ENCODE results near the gene GJC2. TPM values are rescaled to one million over a fixed set of nuclear protein-coding genes. Genes with fewer than 3 reads are reported as not detected.
A peak's percentile ranks its signal among the peaks of the same experiment; 100 is the strongest.

GJC2 gene
- total RNA-seq, 1 donor = 1.4 TPM

- peak overlapping the region; percentile 91 for H3K27ac ChIP-seq (ENCODE audit: low read depth, low read length)
- H3K4me2 ChIP-seq (ENCODE audit: insufficient read depth, low read length) = peak overlapping the region; percentile 98
- H3K27me3 ChIP-seq (ENCODE audit: insufficient read depth, low read length) = no peaks in the 10 kb centered on the region
- peaks cover 14% of the 10 kb centered on the region for H3K79me2 ChIP-seq (ENCODE audit: insufficient read depth, low read length)
- H4K20me1 ChIP-seq (ENCODE audit: insufficient read depth, low read length) = no peaks in the 10 kb centered on the region
- H2AFZ ChIP-seq (ENCODE audit: low read length) = peak overlapping the region; percentile 97
- H3K4me3 ChIP-seq (ENCODE audit: insufficient read depth, low read length) = peak overlapping the region; percentile 75
- H3K36me3 ChIP-seq (ENCODE audit: insufficient read depth, low read length) = no peaks in the 10 kb centered on the region
- no peak for DNase-seq (ENCODE audit: insufficient read length, low spot score, missing footprints)
- H3K9me3 ChIP-seq (ENCODE audit: low read depth, low read length) = no peaks in the 10 kb centered on the region
- TF ChIP-seq CTCF (IDR thresholded peaks at IDR 0.05; ENCODE audit: extremely low read depth, low read depth, low read length) = no peak
- H3K4me1 ChIP-seq (ENCODE audit: insufficient read depth, low read length) = peaks cover 23% of the 10 kb centered on the region
These were observed 15.0 kb downstream of the GJC2 start for GRCh38 chr1:228164561-228165371.

DNA sequence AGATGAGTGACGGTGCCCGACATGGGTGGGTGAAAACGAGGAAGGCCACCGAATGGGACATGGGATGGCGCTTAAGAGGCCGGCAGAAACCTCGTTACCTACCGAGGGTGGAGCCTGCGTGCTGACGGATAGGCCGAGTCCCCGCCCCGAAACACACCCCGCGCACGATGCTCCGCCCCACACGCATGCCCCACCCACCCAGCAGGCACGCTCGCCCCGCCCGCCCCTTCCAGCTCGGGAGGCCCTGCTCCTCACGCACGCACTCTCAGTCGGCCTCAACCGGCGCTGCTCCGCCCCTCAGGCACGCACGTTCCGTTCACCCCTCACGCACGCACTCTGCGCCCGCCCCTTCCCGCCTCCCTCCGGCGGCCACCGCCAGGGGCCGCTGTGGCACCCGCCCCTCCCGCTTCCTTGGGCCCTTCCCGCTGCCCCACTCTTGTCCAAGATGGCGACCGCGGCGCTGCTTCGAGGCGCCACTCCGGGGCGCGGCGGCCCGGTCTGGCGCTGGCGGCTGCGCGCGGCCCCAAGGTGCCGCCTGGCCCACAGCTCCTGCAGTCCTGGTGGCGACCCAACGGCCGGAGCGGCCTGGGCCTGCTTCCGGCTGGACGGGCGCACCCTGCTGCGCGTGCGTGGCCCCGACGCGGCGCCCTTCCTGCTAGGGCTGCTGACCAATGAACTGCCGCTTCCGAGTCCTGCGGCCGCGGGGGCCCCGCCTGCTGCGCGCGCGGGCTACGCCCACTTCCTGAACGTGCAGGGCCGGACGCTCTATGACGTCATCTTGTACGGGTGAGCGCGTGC lies 15.8 kb downstream of the GJC2 start, which contains the start of gene IBA57:
Gene IBA57 (plus strand): TSS at position 433 of the 798 bp plus-strand sequence. CDS start 13 bp downstream, at position 446.
- Histone ChIP-seq H3K27me3 (ENCODE audit: insufficient read depth, low read length) (no peaks in the 10 kb centered on the region), H3K4me1 (ENCODE audit: insufficient read depth, low read length) (peaks cover 23% of the 10 kb centered on the region), H3K36me3 (ENCODE audit: insufficient read depth, low read length) (no peaks in the 10 kb centered on the region), H4K20me1 (ENCODE audit: insufficient read depth, low read length) (no peaks in the 10 kb centered on the region), H2AFZ (ENCODE audit: low read length) (peak within 1 kb of the TSS; percentile 97), H3K4me3 (ENCODE audit: insufficient read depth, low read length) (peak within 1 kb of the TSS; percentile 89), H3K79me2 (ENCODE audit: insufficient read depth, low read length) (peaks cover 17% of the 10 kb centered on the region), H3K4me2 (ENCODE audit: insufficient read depth, low read length) (peak within 1 kb of the TSS; percentile 98), H3K9me3 (ENCODE audit: low read depth, low read length) (no peaks in the 10 kb centered on the region), H3K27ac (ENCODE audit: low read depth, low read length) (peak within 1 kb of the TSS; percentile 98)
- peak; percentile 73 for TF ChIP-seq CTCF (IDR thresholded peaks at IDR 0.05; ENCODE audit: extremely low read depth, low read depth, low read length)
- peak; percentile 100 for DNase-seq (ENCODE audit: insufficient read length, low spot score, missing footprints)

DNA sequence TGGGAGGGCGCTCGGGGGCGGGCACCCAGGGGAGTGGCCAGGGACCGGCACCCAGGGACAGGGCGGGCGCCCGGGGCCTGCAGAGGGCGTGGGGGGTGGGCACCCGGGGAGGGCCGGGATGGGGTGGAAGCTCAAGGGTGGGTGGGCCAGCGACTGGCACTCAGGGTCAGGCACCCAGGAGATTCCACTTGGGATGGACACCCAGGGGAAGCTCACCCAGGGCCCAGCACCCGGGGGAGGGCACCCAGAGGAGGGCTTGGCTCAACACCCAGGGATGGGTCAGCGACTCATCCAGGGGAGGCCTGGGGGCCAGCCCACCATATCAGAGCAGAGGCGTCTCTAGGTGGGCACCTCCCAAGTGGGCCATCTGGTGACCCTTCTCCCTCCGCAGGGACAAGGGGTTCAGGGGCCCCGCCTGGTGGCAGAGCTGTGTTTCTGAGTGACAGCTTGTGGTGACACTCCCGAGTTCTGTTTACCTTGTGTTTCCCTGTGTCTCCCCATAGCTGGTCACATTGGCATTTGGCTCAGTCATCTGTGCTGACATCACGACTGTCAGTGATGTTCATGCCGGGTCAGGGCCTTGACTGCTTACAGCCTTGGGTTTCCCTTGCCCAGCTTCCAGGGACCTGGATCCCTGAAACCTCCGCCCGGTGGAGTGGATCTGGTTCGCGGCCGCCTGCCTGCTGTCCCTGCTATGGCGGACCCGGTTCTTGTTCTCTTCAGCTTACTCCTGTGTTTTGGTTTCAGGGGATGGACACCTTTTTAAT lies 16.6 kb downstream of the GJC2 start:
- H3K36me3 ChIP-seq (ENCODE audit: insufficient read depth, low read length) = no peaks in the 10 kb centered on the region
- peak overlapping the region; percentile 94 for H3K4me2 ChIP-seq (ENCODE audit: insufficient read depth, low read length)
- peaks cover 23% of the 10 kb centered on the region for H3K4me1 ChIP-seq (ENCODE audit: insufficient read depth, low read length)
- H3K27me3 ChIP-seq (ENCODE audit: insufficient read depth, low read length) = no peaks in the 10 kb centered on the region
- DNase-seq (ENCODE audit: insufficient read length, low spot score, missing footprints) = peak; percentile 100
- H4K20me1 ChIP-seq (ENCODE audit: insufficient read depth, low read length) = no peaks in the 10 kb centered on the region
- peak overlapping the region; percentile 52 for H2AFZ ChIP-seq (ENCODE audit: low read length)
- H3K27ac ChIP-seq (ENCODE audit: low read depth, low read length) = peak overlapping the region; percentile 90
- peak; percentile 23 for TF ChIP-seq CTCF (IDR thresholded peaks at IDR 0.05; ENCODE audit: extremely low read depth, low read depth, low read length)
- peaks cover 18% of the 10 kb centered on the region for H3K79me2 ChIP-seq (ENCODE audit: insufficient read depth, low read length)
- H3K4me3 ChIP-seq (ENCODE audit: insufficient read depth, low read length) = peak overlapping the region; percentile 89
- H3K9me3 ChIP-seq (ENCODE audit: low read depth, low read length) = no peaks in the 10 kb centered on the region

All from osteoblast (primary cell).